ENCODE results near the gene GPR146.
A peak's percentile ranks its signal among the peaks of the same experiment; 100 is the strongest.

The GPR146 gene
- total RNA-seq: 5.2 to 9.0 (median 5.8) reads per million in 3 donors

GRCh38 chr7:1044189-1045068 is at the start of gene GPR146:
TSS of gene GPR146 (plus strand) at chr7:1044546. CDS start at chr7:1057516, 12,970 bp downstream.
- H3K27me3 ChIP-seq (replicated peaks; ENCODE audit: control insufficient read depth, insufficient read depth, low read length, poor library complexity, severe bottlenecking): no peaks in the 10 kb centered on the region
- no peaks in the 10 kb centered on the region for H3K36me3 ChIP-seq (ENCODE audit: control insufficient read depth, insufficient read depth, low read length)
- H3K4me1 ChIP-seq (ENCODE audit: control insufficient read depth, insufficient read depth, low read length, poor library complexity, severe bottlenecking): peaks cover 56% of the 10 kb centered on the region
- H3K4me3 ChIP-seq (ENCODE audit: insufficient read depth, low read depth, low read length, poor library complexity, severe bottlenecking): peak within 1 kb of the TSS; percentile 75
- DNase-seq: peak; percentile 84 to 86 (median 86)
- peak within 1 kb of the TSS; percentile 81 for H3K27ac ChIP-seq (ENCODE audit: insufficient read depth, low read length, poor library complexity, severe bottlenecking)
- H3K9me3 ChIP-seq (ENCODE audit: control insufficient read depth, low read length): no peaks in the 10 kb centered on the region

- Histone ChIP-seq H3K27me3 (replicated peaks; ENCODE audit: control insufficient read depth, insufficient read depth, low read length, poor library complexity, severe bottlenecking) (no peaks in the 10 kb centered on the region), H3K36me3 (ENCODE audit: control insufficient read depth, insufficient read depth, low read length) (peaks cover 11% of the 10 kb centered on the region)
Observed at GRCh38 chr7:994592-995308, 49.6 kb upstream of the GPR146 start.

GRCh38 chr7:995571-995970 is 48.8 kb upstream of the GPR146 start:
- H3K36me3 ChIP-seq (ENCODE audit: control insufficient read depth, insufficient read depth, low read length): peaks cover 11% of the 10 kb centered on the region
- H3K9me3 ChIP-seq (ENCODE audit: control insufficient read depth, low read length): no peaks in the 10 kb centered on the region
- no peak overlapping the region for H3K27ac ChIP-seq (ENCODE audit: insufficient read depth, low read length, poor library complexity, severe bottlenecking)
- H3K4me1 ChIP-seq (ENCODE audit: control insufficient read depth, insufficient read depth, low read length, poor library complexity, severe bottlenecking): peaks cover 3% of the 10 kb centered on the region
- H3K4me3 ChIP-seq (ENCODE audit: insufficient read depth, low read depth, low read length, poor library complexity, severe bottlenecking): no peak overlapping the region
- H3K27me3 ChIP-seq (replicated peaks; ENCODE audit: control insufficient read depth, insufficient read depth, low read length, poor library complexity, severe bottlenecking): no peaks in the 10 kb centered on the region
- DNase-seq: no peak

More at GRCh38 chr7:994592-995308, 49.6 kb upstream of the GPR146 start:
- Histone ChIP-seq H3K4me1 (ENCODE audit: control insufficient read depth, insufficient read depth, low read length, poor library complexity, severe bottlenecking) (peaks cover 3% of the 10 kb centered on the region), H3K4me3 (ENCODE audit: insufficient read depth, low read depth, low read length, poor library complexity, severe bottlenecking) (no peak overlapping the region), H3K27ac (ENCODE audit: insufficient read depth, low read length, poor library complexity, severe bottlenecking) (no peak overlapping the region), H3K9me3 (ENCODE audit: control insufficient read depth, low read length) (no peaks in the 10 kb centered on the region)
- no peak for DNase-seq

- Histone ChIP-seq H3K27me3 (replicated peaks; ENCODE audit: control insufficient read depth, insufficient read depth, low read length, poor library complexity, severe bottlenecking) (no peaks in the 10 kb centered on the region), H3K4me3 (ENCODE audit: insufficient read depth, low read depth, low read length, poor library complexity, severe bottlenecking) (no peak overlapping the region), H3K4me1 (ENCODE audit: control insufficient read depth, insufficient read depth, low read length, poor library complexity, severe bottlenecking) (peaks cover 3% of the 10 kb centered on the region), H3K27ac (ENCODE audit: insufficient read depth, low read length, poor library complexity, severe bottlenecking) (no peak overlapping the region), H3K36me3 (ENCODE audit: control insufficient read depth, insufficient read depth, low read length) (peaks cover 11% of the 10 kb centered on the region), H3K9me3 (ENCODE audit: control insufficient read depth, low read length) (no peaks in the 10 kb centered on the region)
- no peak for DNase-seq
Observed at GRCh38 chr7:996079-996872, 48.1 kb upstream of the GPR146 start.

GRCh38 chr7:997404-998395 is 46.6 kb upstream of the GPR146 start:
- no peak overlapping the region for H3K27ac ChIP-seq (ENCODE audit: insufficient read depth, low read length, poor library complexity, severe bottlenecking)

GRCh38 chr7:999149-999879 is 45.0 kb upstream of the GPR146 start:
- H3K27me3 ChIP-seq (replicated peaks; ENCODE audit: control insufficient read depth, insufficient read depth, low read length, poor library complexity, severe bottlenecking): no peaks in the 10 kb centered on the region
- H3K36me3 ChIP-seq (ENCODE audit: control insufficient read depth, insufficient read depth, low read length): peaks cover 11% of the 10 kb centered on the region
- H3K4me3 ChIP-seq (ENCODE audit: insufficient read depth, low read depth, low read length, poor library complexity, severe bottlenecking): no peak overlapping the region
- DNase-seq: no peak
- H3K27ac ChIP-seq (ENCODE audit: insufficient read depth, low read length, poor library complexity, severe bottlenecking): no peak overlapping the region
- H3K9me3 ChIP-seq (ENCODE audit: control insufficient read depth, low read length): no peaks in the 10 kb centered on the region
- H3K4me1 ChIP-seq (ENCODE audit: control insufficient read depth, insufficient read depth, low read length, poor library complexity, severe bottlenecking): no peaks in the 10 kb centered on the region

More at GRCh38 chr7:997404-998395, 46.6 kb upstream of the GPR146 start:
- H3K4me1 ChIP-seq (ENCODE audit: control insufficient read depth, insufficient read depth, low read length, poor library complexity, severe bottlenecking): peaks cover 3% of the 10 kb centered on the region
- no peak for DNase-seq
- H3K4me3 ChIP-seq (ENCODE audit: insufficient read depth, low read depth, low read length, poor library complexity, severe bottlenecking): no peak overlapping the region
- peaks cover 11% of the 10 kb centered on the region for H3K36me3 ChIP-seq (ENCODE audit: control insufficient read depth, insufficient read depth, low read length)
- no peaks in the 10 kb centered on the region for H3K27me3 ChIP-seq (replicated peaks; ENCODE audit: control insufficient read depth, insufficient read depth, low read length, poor library complexity, severe bottlenecking)
- H3K9me3 ChIP-seq (ENCODE audit: control insufficient read depth, low read length): no peaks in the 10 kb centered on the region

GRCh38 chr7:999941-1000935 is 44.1 kb upstream of the GPR146 start:
- H3K4me3 ChIP-seq (ENCODE audit: insufficient read depth, low read depth, low read length, poor library complexity, severe bottlenecking): no peak overlapping the region
- DNase-seq: no peak
- H3K27ac ChIP-seq (ENCODE audit: insufficient read depth, low read length, poor library complexity, severe bottlenecking): no peak overlapping the region
- peaks cover 11% of the 10 kb centered on the region for H3K36me3 ChIP-seq (ENCODE audit: control insufficient read depth, insufficient read depth, low read length)
- no peaks in the 10 kb centered on the region for H3K9me3 ChIP-seq (ENCODE audit: control insufficient read depth, low read length)
- no peaks in the 10 kb centered on the region for H3K27me3 ChIP-seq (replicated peaks; ENCODE audit: control insufficient read depth, insufficient read depth, low read length, poor library complexity, severe bottlenecking)
- no peaks in the 10 kb centered on the region for H3K4me1 ChIP-seq (ENCODE audit: control insufficient read depth, insufficient read depth, low read length, poor library complexity, severe bottlenecking)
